Suprapubic skin (tissue), 4 donors: Measurements from ENCODE around the gene GCNT4.

ENCODE experiments used
- CTCF ChIP-seq, 2 donors: fragments of 200-600 bp in 1 of 2; fragments of 450-650 bp in 1 of 2; sonication (generic) in 1 of 2; IDR thresholded peaks; one replicate each; pipeline ENCODE4 v1.5.1; 2016 to 2019; ENCODE audit warnings: antibody characterized with exemption in 2 of 2, mild to moderate bottlenecking in 1 of 2, moderate library complexity in 1 of 2
- EP300 ChIP-seq: sonication (generic); formaldehyde crosslinking; IDR thresholded peaks from one replicate; pipeline ENCODE4 v1.6.1; 2017; ENCODE audit warnings: antibody characterized with exemption
- POLR2AphosphoS5 ChIP-seq, 3 donors: sonication (generic); formaldehyde crosslinking; IDR thresholded peaks; one replicate each; pipeline ENCODE4 v1.6.1; 2017; ENCODE audit warnings: antibody characterized with exemption in 3 of 3

- TF ChIP-seq CTCF (IDR thresholded peaks at IDR 0.05) (no peak), POLR2AphosphoS5 (IDR thresholded peaks at IDR 0.05) (no peak), EP300 (no peak)
Measured at GRCh38 chr5:75071100-75071499, 18.7 kb upstream of the GCNT4 start.
